Body of pancreas (tissue), 4 donors: ENCODE data around the gene MGAT2.

Experiments used
- CTCF ChIP-seq, 7 experiments: fragments of 450-650 bp in 4 of 7; fragments of 200-600 bp in 3 of 7; sonication (generic) in 3 of 7; IDR thresholded peaks; one replicate each; pipeline ENCODE4 v1.5.1; 2016 to 2019; ENCODE audit warnings: antibody characterized with exemption in 7 of 7
- POLR2A ChIP-seq, 3 donors: fragments of 450-650 bp; IDR thresholded peaks; one replicate each; pipeline ENCODE4 v1.6.1; 2016; ENCODE audit warnings: antibody characterized with exemption in 3 of 3, mild to moderate bottlenecking in 2 of 3

- TF ChIP-seq CTCF (IDR thresholded peaks at IDR 0.05) (no peak), POLR2A (IDR thresholded peaks at IDR 0.05) (no peak)
Measured at GRCh38 chr14:49612671-49613070, 7.9 kb upstream of the MGAT2 start.
